HS-5 (cell line): ENCODE measurements around the gene LRIT3.

Experiments
- DNase-seq: peaks from one replicate; pipeline ENCODE4 v3.0.0-alpha.2; 2012; ENCODE audit warnings: low read depth

LRIT3 gene, protein sequence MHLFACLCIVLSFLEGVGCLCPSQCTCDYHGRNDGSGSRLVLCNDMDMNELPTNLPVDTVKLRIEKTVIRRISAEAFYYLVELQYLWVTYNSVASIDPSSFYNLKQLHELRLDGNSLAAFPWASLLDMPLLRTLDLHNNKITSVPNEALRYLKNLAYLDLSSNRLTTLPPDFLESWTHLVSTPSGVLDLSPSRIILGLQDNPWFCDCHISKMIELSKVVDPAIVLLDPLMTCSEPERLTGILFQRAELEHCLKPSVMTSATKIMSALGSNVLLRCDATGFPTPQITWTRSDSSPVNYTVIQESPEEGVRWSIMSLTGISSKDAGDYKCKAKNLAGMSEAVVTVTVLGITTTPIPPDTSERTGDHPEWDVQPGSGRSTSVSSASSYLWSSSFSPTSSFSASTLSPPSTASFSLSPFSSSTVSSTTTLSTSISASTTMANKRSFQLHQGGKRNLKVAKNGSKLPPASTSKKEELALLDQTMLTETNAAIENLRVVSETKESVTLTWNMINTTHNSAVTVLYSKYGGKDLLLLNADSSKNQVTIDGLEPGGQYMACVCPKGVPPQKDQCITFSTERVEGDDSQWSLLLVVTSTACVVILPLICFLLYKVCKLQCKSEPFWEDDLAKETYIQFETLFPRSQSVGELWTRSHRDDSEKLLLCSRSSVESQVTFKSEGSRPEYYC

DNA sequence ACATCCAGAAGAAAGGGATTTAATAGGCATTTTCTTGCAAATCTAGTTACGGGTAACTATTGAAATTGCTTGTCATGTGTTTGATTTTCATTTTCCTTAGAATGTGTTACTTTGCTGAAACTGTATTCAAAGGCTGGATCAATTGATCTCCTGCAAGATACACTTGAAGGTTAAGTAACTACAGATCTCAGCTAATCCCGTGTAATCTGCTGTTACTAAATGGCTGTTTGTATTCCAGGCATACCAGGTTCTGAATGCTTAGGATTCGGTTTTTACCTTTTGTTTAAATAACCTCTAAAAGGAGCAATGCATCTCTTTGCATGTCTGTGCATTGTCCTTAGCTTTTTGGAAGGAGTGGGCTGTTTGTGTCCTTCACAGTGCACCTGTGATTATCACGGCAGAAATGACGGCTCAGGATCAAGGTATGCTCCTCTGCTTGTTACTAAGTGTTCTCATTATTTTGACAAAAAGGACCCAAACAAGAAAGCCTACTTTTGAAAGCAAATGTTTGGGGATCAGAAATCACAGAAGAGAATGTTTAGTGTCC is at the start of gene LRIT3:
Gene LRIT3, plus strand, starts transcription at position 212 of the 547 bp plus-strand sequence. Its CDS starts 95 bp downstream, at position 307.
- DNase-seq, result no peak

DNA sequence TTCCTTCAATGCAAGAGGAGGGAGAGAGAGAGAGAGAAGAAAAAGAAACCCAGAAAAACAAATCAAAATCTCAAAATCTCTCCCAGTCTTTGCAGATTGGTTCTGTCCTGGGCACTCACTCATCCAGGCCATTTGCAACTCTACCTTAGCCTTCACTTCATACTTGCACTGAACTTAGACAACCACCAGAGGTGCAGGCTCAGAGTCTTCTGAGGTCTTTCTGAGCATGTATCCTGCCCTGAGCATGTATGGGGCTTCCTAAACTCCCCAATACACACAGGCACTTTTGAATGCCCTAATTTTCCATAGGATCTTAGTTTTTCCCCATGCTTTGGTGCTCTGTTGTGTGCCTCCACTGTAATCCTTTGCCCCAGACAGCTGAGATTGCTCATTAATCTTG is 49.0 kb upstream of the LRIT3 start:
- no peak for DNase-seq

GRCh38 chr4:109801099-109801789 is 46.7 kb upstream of the LRIT3 start:
- DNase-seq, result no peak

DNA sequence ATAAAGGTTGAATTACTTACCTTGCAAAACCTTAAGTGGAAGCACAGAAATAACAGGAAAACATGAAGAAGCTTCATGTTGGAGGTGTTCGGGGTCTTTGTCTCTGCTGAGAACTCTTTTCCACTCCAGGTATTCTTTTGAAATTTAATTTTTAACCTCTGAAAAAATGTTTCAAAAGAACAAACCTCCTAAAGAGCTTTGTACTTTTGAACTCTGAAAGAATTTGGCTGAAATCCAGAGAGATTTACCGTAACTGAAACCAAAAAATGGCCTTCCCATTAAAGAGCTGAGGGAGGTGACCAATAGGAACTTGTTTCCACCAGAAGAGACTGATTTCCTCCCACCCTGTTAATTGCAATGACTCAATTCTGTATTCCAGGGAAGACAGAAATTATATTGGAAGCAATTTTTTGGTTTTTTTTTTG is 46.0 kb upstream of the LRIT3 start, which contains the start of gene CFI:
Gene CFI, minus strand, starts transcription at position 105 of the 425 bp plus-strand sequence. Its CDS starts 28 bp downstream, at position 77.
- DNase-seq, result no peak

GRCh38 chr4:109803924-109804571 is 43.9 kb upstream of the LRIT3 start:
- DNase-seq, result no peak

DNA sequence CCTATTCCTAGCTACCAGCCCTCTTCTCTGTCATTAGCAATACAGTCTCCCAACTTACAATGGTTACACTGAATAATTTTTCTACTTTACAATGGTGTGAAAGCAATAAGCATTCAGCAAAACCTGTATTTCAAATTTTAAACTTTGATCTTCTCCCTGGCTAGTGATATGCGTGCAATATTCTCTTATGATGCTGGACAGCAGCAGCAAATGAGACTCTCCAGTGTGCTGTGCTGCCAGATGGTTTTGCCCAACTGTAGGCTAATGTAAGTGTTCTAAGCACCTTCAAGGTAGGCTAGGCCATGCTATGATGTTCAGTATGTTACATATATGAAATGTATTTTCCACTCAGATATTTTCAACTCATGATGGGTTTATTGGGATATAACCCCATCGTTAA is 38.3 kb upstream of the LRIT3 start:
- no peak for DNase-seq

- no peak for DNase-seq
These were observed 37.1 kb upstream of the LRIT3 start for GRCh38 chr4:109810552-109811387.

GRCh38 chr4:109811707-109812106 is 36.2 kb upstream of the LRIT3 start:
- no peak for DNase-seq

GRCh38 chr4:109815151-109816081 is 32.5 kb upstream of the LRIT3 start, which contains the start of gene GAR1:
Gene GAR1, plus strand, starts transcription at chr4:109815762. Its CDS starts 403 bp downstream, at chr4:109816165.
- DNase-seq, result peak; percentile 76

DNA sequence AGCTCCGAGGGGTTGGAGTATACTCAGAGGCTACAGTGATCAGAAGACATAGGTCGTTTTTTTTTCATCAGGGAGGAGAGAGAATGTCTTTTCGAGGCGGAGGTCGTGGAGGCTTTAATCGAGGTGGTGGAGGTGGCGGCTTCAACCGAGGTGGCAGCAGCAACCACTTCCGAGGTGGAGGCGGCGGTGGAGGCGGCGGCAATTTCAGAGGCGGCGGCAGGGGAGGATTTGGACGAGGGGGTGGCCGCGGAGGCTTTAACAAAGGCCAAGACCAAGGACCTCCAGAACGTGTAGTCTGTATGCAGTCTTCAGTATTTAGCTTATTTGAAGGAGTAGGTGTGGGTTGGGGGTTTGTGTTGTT is 31.8 kb upstream of the LRIT3 start:
- no peak for DNase-seq

DNA sequence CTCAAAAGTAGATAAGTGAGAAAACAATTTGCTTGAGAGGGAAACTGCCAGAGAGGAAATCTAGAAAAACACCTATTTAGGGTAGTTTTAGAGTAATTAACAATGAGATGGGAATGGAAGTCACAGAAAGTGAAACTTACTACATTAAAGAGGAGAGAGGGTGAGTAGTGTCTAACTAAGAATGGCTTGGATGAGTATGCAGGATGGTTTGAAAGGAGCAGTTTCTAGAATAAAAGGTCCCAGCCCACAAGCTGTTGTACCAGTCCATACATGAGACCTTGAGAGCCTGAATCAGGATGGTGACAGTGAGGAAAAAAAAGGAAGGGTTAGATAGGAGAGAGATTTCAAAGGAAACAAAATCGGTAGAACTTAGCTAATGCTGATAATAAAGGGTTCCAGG is 31.0 kb upstream of the LRIT3 start:
- DNase-seq, result no peak

DNA sequence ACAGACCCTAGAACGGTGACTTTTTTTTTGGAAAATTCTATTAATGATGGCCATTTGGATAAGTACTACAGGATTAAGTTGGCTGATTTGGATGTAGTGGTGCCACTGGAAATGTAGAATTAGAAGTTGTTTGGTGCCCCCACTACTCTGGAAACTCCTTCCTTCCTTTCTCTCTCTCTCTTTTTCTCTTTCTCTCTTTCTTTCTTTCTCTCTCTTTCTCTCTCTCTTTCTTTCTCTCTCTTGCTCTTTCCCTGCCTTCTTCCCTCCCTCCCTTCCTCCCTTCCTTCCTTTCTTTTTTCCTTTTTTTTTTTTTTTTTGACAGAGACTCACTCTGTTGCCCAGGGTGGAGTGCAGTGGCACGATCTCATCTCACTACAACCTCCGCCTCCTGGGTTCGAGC is 29.6 kb upstream of the LRIT3 start:
- no peak for DNase-seq

GRCh38 chr4:109820563-109820962 is 27.3 kb upstream of the LRIT3 start:
- DNase-seq, result no peak

- no peak for DNase-seq
These were observed 26.7 kb upstream of the LRIT3 start for GRCh38 chr4:109821185-109821584.

DNA sequence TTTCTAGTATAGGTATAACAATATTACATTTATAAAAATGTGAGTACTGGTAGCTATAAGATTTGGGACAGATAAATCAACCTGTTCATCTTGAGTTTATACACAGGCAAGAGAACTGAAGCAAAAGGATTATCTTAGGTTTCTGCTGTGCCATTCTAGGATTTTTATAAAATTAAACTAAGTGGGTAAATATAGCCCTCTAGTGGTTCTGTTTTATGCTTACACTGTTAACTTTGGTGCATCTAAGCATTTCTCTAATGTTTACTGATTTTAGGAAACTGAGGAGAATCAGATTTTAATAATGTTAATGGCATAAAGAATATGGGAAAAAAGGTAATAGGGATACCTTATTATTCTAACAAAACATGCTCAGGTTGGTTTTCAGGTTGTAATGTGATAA is 21.2 kb upstream of the LRIT3 start:
- no peak for DNase-seq

DNA sequence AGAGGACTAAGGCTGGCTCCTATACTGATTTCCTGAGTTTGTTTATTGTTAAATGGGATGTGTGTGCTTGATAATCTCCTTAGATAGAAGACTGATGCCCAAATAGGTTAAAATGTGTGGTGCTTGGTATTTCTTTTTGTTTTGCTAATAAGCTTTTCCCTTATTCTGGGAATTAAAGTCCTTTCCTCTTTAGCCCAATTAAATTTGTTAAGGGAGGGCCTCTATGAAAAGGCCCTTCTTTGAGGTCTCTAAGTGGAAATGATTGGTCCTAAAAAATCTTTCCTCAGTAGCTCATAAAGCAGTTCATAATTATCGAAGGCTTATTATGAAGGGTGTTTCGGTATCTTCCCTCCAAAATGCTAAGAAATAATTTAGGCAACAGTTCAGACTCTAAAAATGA is 20.2 kb upstream of the LRIT3 start, which contains the start of gene RRH:
Gene RRH, plus strand, starts transcription at position 301 of the 400 bp plus-strand sequence. Its CDS starts 56 bp downstream, at position 357.
- DNase-seq, result no peak

- no peak for DNase-seq
These were observed 14.2 kb upstream of the LRIT3 start for GRCh38 chr4:109833756-109834155.

GRCh38 chr4:109836985-109837384 is 10.9 kb upstream of the LRIT3 start:
- DNase-seq, result no peak

GRCh38 chr4:109846395-109847098 is 1.4 kb upstream of the LRIT3 start:
- DNase-seq, result no peak
